RWPE2 (cell line): ENCODE data around the gene KCTD3.

Source experiments
- ATAC-seq: fragments of 200-7000 bp; cut with Tn5 transposase; 3 replicates; pipeline ENCODE4 v1.9.1; 2021; ENCODE audit warnings: low read depth
- DNase-seq: peaks from one replicate; pipeline ENCODE4 v3.0.0-alpha.2; 2020; ENCODE audit warnings: low spot score
- H3K27ac ChIP-seq: fragments of 450-650 bp; 2 replicates; pipeline ENCODE4 v1.5.1; 2017; ENCODE audit warnings: mild to moderate bottlenecking; ENCODE audit not compliant: poor library complexity, severe bottlenecking
- H3K27me3 ChIP-seq: fragments of 250-450 bp; sonication (Bioruptor Pico); 2 replicates; pipeline ENCODE4 v1.5.1; 2021; ENCODE audit warnings: mild to moderate bottlenecking, moderate library complexity; ENCODE audit not compliant: insufficient read depth, poor library complexity, severe bottlenecking
- H3K36me3 ChIP-seq: fragments of 250-450 bp; sonication (Bioruptor Pico); 2 replicates; pipeline ENCODE4 v1.5.1; 2020; ENCODE audit warnings: low read depth, mild to moderate bottlenecking, moderate library complexity
- H3K4me1 ChIP-seq: fragments of 250-450 bp; sonication (Bioruptor Pico); 2 replicates; pipeline ENCODE4 v1.5.1; 2021; ENCODE audit warnings: mild to moderate bottlenecking, moderate library complexity; ENCODE audit not compliant: insufficient read depth, poor library complexity, severe bottlenecking
- H3K4me3 ChIP-seq: fragments of 250-450 bp; sonication (Bioruptor Pico); 2 replicates; pipeline ENCODE4 v1.5.1; 2021; ENCODE audit warnings: mild to moderate bottlenecking, moderate library complexity; ENCODE audit not compliant: severe bottlenecking
- H3K9me3 ChIP-seq: fragments of 250-450 bp; sonication (Bioruptor Pico); 2 replicates; pipeline ENCODE4 v1.5.1; 2021; ENCODE audit warnings: mild to moderate bottlenecking, moderate library complexity; ENCODE audit not compliant: severe bottlenecking
- CTCF ChIP-seq: fragments of 450-650 bp; IDR thresholded peaks from one replicate; pipeline ENCODE4 v1.5.1; 2017; ENCODE audit warnings: mild to moderate bottlenecking, moderate library complexity; ENCODE audit not compliant: poor library complexity, severe bottlenecking

Gene KCTD3

GRCh38 chr1:215543806-215544205 lies 23.3 kb upstream of the KCTD3 start:
- Histone ChIP-seq H3K4me3 (no peak overlapping the region), H3K27ac (no peak overlapping the region), H3K36me3 (no peaks in the 10 kb centered on the region), H3K9me3 (no peaks in the 10 kb centered on the region), H3K4me1 (no peaks in the 10 kb centered on the region), H3K27me3 (no peaks in the 10 kb centered on the region)
- DNase-seq: no peak
- TF ChIP-seq CTCF: no peak
- ATAC-seq: no peak

- no peaks in the 10 kb centered on the region for H3K27me3 ChIP-seq
- DNase-seq (no peak), ATAC-seq (no peak)
Observed at GRCh38 chr1:215544566-215544965, 22.5 kb upstream of the KCTD3 start.

GRCh38 chr1:215545096-215545495 lies 22.0 kb upstream of the KCTD3 start:
- DNase-seq (no peak), ATAC-seq (no peak)
- Histone ChIP-seq H3K27me3 (no peaks in the 10 kb centered on the region), H3K4me1 (no peaks in the 10 kb centered on the region), H3K9me3 (no peaks in the 10 kb centered on the region), H3K4me3 (no peak overlapping the region), H3K36me3 (no peaks in the 10 kb centered on the region), H3K27ac (no peak overlapping the region)
- no peak for TF ChIP-seq CTCF

More at GRCh38 chr1:215544566-215544965, 22.5 kb upstream of the KCTD3 start:
- no peak for TF ChIP-seq CTCF
- H3K4me3 ChIP-seq: no peak overlapping the region
- no peak overlapping the region for H3K27ac ChIP-seq
- H3K9me3 ChIP-seq: no peaks in the 10 kb centered on the region
- no peaks in the 10 kb centered on the region for H3K4me1 ChIP-seq
- H3K36me3 ChIP-seq: no peaks in the 10 kb centered on the region

- no peaks in the 10 kb centered on the region for H3K9me3 ChIP-seq
- no peak for DNase-seq
- H3K27ac ChIP-seq: no peak overlapping the region
- TF ChIP-seq CTCF: no peak
- no peak for ATAC-seq
- no peaks in the 10 kb centered on the region for H3K27me3 ChIP-seq
- H3K36me3 ChIP-seq: no peaks in the 10 kb centered on the region
- H3K4me3 ChIP-seq: no peak overlapping the region
- no peaks in the 10 kb centered on the region for H3K4me1 ChIP-seq
Observed at GRCh38 chr1:215547011-215547410, 20.1 kb upstream of the KCTD3 start.

- TF ChIP-seq CTCF: no peak
- no peaks in the 10 kb centered on the region for H3K27me3 ChIP-seq
- DNase-seq (no peak), ATAC-seq (no peak)
- H3K36me3 ChIP-seq: no peaks in the 10 kb centered on the region
- H3K27ac ChIP-seq: no peak overlapping the region
- H3K4me3 ChIP-seq: no peak overlapping the region
- no peaks in the 10 kb centered on the region for H3K4me1 ChIP-seq
- H3K9me3 ChIP-seq: no peaks in the 10 kb centered on the region
Observed at GRCh38 chr1:215551806-215552205, 15.3 kb upstream of the KCTD3 start.
